ENCODE data around the gene RRAS2.

The RRAS2 gene

DNA sequence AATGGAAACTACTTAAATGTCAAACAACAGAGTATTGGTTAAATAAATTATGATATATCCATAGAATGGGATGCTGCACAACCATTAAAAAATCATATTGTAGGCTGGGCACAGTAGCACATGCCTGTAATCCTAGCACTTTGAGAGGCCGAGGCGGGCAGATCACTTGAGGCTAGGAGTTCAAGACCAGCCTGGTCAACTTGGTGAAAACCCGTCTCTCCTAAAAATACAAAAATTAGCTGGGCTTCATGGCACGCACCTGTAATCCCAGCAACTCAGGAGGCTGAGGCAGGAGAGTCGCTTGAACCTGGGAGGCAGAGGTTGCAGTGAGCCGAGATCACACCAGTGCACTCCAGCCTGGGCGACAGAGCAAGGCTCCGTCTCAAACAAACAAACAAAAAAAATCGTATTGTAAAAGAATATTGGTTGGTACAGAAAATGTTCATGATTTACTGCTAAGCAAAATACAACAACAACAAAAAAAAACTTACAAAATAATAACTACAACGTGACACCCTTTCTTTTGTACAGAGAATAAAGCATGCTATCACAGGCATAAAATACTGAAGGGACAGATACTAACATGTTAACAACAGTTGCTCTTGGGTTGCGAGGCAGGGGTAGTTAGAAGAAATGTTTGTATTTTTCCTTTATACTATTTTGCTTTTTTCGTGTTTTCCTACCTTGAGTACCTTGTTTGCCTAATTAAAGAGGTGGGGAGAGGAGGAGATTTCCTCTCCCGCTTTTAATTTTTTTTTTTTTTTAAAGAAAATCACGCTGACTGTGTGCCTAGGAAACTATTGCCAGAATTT lies 21.3 kb upstream of the RRAS2 start:
- no peaks in the 10 kb centered on the region for H3K9me3 ChIP-seq (ENCODE audit: control insufficient read depth, insufficient read depth, low read length)
- H3K9ac ChIP-seq (ENCODE audit: low read depth, low read length): peak overlapping the region; percentile 68
- H3K36me3 ChIP-seq (ENCODE audit: insufficient read depth, low read length): no peaks in the 10 kb centered on the region
- no peaks in the 10 kb centered on the region for H3K4me1 ChIP-seq (ENCODE audit: insufficient read depth, low read length)

DNA sequence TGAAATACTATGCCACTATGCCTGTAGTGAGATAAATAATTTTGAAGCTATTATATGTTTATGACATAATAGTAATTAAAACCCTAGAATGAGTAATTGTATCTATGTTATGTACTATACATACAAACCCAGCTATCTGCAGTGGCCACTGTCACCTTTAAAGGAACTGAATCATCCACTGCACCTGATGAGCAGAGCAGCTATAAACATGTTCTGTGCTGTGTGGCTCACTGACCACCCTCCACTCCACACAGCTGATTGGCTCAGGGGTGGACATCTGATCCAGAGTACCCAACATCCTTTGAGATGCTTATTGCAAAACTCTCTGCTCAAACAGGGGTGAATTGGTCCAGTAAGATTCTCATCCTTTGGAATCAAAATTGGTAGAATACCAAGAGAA lies 19.2 kb upstream of the RRAS2 start:
- Histone ChIP-seq H3K36me3 (ENCODE audit: insufficient read depth, low read length) (no peaks in the 10 kb centered on the region), H3K9ac (ENCODE audit: low read depth, low read length) (no peak overlapping the region), H3K4me1 (ENCODE audit: insufficient read depth, low read length) (no peaks in the 10 kb centered on the region), H3K9me3 (ENCODE audit: control insufficient read depth, insufficient read depth, low read length) (no peaks in the 10 kb centered on the region)

DNA sequence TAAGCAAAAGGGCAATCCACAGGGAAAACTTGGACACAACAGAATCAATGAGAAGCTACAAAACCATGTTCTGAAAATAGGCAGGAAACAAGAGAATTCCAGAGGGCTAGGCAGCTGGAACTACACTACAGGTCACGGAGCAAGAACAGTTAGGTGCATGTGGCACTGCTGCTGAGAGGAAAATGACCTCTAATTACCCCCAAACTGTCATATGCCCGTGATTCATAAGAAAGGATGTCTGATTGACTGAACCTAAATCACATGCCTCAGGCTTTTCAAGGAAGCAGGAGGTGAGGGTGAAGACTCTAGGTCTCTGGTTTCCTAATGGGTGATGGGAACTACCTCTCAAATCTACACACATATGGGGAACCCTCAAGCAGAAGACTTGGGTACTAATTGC lies 17.9 kb upstream of the RRAS2 start:
- H3K36me3 ChIP-seq (ENCODE audit: insufficient read depth, low read length): no peaks in the 10 kb centered on the region

DNA sequence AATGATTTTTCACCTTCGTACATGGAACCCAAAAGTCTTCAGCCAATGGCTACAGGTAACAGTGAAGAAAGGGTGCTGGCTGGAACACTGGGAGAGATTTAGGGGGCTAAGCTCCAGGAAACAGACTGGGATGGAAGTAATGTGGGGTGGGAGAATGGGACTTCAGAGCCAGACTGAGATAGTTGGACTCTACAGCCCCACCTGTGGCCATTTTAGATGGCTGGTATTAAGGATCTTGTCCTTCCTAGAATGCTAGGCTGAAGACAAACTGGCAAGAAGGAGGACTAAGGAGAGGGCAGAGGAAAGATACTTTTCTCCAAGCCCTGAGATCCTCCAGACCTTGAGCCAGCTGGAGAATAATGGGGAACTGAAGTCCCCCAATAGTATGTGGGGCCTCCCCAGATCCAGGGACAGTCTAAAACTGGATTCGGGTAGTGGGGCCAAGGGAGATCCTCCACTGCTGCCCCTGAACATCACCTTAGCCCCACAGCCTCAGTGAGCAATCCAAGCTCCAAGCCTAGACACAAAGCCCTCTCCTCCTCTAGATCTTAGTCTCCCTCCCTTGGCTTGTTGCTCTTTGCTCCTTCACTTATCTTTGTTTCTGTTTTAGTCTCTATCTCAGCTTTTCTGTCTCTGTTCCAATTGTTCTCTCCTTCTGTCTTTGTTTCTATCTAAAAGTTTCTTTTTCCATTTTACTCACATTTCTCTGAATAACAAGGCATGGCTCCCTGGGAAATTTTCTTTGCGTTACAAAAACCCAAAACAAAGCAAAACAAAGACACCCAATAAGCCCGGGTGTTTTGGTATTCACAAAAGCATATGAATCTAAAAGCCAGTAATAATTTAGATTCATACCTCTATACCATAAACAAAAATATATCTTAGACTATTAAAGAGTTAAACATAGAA lies 16.2 kb upstream of the RRAS2 start:
- peaks cover 5% of the 10 kb centered on the region; the same call in 1 of the 2 replicates for H3K4me1 ChIP-seq (ENCODE audit: insufficient read depth, low read length)
- H3K36me3 ChIP-seq (ENCODE audit: insufficient read depth, low read length): no peaks in the 10 kb centered on the region
- H3K9ac ChIP-seq (ENCODE audit: low read depth, low read length): no peak overlapping the region
- no peaks in the 10 kb centered on the region for H3K9me3 ChIP-seq (ENCODE audit: control insufficient read depth, insufficient read depth, low read length)

More for the DNA sequence above, 17.9 kb upstream of the RRAS2 start:
- H3K4me1 ChIP-seq (ENCODE audit: insufficient read depth, low read length): no peaks in the 10 kb centered on the region
- no peak overlapping the region for H3K9ac ChIP-seq (ENCODE audit: low read depth, low read length)
- no peaks in the 10 kb centered on the region for H3K9me3 ChIP-seq (ENCODE audit: control insufficient read depth, insufficient read depth, low read length)

DNA sequence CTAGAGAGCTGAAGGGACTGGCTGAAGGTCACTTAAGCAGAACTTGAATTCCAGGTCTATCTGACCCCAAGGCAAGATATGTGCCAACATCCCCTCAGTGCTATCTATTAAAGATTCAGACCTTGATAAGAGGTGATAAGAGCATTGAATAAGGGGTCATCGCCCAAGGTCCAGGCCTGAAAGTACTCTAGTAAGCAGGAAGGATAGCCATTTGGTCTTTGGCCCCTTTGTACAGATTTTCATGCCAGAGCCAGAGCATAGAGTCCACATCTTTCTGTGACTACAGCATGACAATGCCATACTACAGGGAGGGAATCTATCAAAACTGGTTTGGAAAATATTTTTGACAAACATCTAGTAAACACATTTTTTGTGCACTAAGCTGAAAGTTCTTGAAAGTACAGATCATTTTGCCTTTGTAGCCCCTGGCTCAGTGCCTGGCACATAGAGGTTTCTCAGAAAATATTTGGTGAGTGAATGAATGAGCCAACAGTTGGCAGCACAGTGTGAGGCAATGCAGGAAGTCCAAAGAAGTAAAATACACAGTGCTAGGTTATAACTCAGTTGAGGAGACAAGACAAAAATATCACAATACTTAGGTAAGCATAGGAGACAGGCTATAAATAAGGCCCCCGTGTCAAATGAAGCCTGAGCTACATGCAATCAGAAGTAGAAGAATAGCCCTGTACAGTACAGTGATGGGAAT lies 15.1 kb upstream of the RRAS2 start:
- Histone ChIP-seq H3K36me3 (ENCODE audit: insufficient read depth, low read length) (no peaks in the 10 kb centered on the region), H3K4me1 (ENCODE audit: insufficient read depth, low read length) (peaks cover 5% of the 10 kb centered on the region; the same call in 1 of the 2 replicates), H3K9ac (ENCODE audit: low read depth, low read length) (no peak overlapping the region), H3K9me3 (ENCODE audit: control insufficient read depth, insufficient read depth, low read length) (no peaks in the 10 kb centered on the region)

DNA sequence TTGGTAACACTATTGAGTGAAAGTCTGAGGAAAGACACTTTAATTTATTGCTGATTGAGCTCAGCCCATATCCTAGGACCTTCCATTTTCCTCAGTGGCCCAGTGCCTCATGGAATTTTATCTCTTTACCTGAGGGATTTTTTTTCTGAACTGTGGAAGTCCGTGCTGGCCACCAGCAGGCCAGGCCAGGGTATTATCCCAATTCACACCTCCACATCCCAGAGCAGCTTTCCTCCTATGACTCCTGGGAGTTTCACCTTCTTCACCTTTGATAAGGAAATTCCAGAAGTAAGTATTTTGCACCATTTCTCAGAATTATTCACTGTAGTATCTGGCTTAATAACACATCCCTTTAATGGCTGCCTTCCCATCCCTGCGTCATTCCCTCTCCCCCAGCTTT lies 13.0 kb upstream of the RRAS2 start:
- Histone ChIP-seq H3K9ac (ENCODE audit: low read depth, low read length) (no peak overlapping the region), H3K9me3 (ENCODE audit: control insufficient read depth, insufficient read depth, low read length) (no peaks in the 10 kb centered on the region), H3K4me1 (ENCODE audit: insufficient read depth, low read length) (peaks cover 5% of the 10 kb centered on the region; the same call in 1 of the 2 replicates), H3K36me3 (ENCODE audit: insufficient read depth, low read length) (no peaks in the 10 kb centered on the region)

DNA sequence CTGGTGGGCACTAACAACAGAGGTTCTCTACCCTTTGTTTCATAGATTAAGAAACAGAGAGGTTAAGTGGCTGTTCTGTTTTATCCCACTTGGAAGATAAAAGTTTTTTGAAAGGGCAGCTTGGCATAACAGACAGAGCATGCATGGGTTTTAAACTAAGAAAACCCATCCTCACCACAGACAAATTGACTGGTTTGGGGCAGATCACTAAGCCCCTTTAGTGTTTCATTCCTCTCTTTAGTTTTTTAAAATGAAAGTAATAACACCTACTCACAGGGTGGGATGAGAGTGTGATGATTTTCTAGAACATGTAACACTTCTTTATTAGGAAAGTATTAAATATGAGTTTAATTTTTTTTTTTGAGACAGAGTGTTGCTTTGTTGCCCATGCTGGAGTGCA lies 12.3 kb upstream of the RRAS2 start:
- no peaks in the 10 kb centered on the region for H3K9me3 ChIP-seq (ENCODE audit: control insufficient read depth, insufficient read depth, low read length)
- H3K9ac ChIP-seq (ENCODE audit: low read depth, low read length): no peak overlapping the region
- H3K4me1 ChIP-seq (ENCODE audit: insufficient read depth, low read length): peaks cover 5% of the 10 kb centered on the region; the same call in 1 of the 2 replicates
- no peaks in the 10 kb centered on the region for H3K36me3 ChIP-seq (ENCODE audit: insufficient read depth, low read length)

DNA sequence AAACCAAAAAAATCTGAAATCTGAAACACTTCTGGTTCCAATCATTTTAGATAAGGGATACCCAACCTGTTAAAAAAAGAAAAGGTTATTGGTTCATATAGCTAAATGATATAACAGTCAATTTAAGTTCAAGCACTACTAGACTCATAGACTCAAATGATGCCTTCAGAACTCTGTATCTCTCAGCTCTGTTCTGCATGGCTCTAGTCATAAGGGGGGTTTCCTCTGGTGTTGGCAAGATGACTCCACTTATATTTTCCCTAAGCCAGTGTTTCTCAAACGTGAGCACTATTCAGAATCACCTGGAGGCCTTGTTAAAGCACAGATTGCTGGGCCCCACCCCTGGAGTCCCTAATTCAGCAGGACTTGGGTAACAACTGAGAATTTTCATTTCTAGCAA lies 11.5 kb upstream of the RRAS2 start:
- Histone ChIP-seq H3K9me3 (ENCODE audit: control insufficient read depth, insufficient read depth, low read length) (no peaks in the 10 kb centered on the region), H3K36me3 (ENCODE audit: insufficient read depth, low read length) (no peaks in the 10 kb centered on the region), H3K9ac (ENCODE audit: low read depth, low read length) (no peak overlapping the region), H3K4me1 (ENCODE audit: insufficient read depth, low read length) (peaks cover 5% of the 10 kb centered on the region; the same call in 1 of the 2 replicates)

DNA sequence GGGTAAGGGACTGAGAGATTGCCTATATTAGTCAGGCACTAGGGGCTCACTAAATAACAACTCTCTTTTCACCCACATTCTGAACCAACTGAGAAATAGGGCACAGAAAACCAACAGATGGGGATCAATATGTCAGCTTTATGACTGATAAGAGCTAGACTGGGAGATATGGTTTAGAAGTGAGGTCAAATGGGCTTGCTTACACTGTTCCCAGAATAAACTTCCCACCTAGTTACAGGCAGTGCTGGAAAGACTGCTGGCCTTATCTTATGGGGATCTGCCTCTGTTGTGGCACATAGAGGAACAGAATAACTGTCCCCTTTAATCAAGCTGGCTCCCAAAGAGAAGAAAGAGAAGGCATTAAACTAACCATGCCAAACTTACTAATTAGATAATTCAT lies 10.6 kb upstream of the RRAS2 start:
- no peaks in the 10 kb centered on the region for H3K36me3 ChIP-seq (ENCODE audit: insufficient read depth, low read length)
- peaks cover 5% of the 10 kb centered on the region; the same call in 1 of the 2 replicates for H3K4me1 ChIP-seq (ENCODE audit: insufficient read depth, low read length)
- no peaks in the 10 kb centered on the region for H3K9me3 ChIP-seq (ENCODE audit: control insufficient read depth, insufficient read depth, low read length)
- H3K9ac ChIP-seq (ENCODE audit: low read depth, low read length): no peak overlapping the region

DNA sequence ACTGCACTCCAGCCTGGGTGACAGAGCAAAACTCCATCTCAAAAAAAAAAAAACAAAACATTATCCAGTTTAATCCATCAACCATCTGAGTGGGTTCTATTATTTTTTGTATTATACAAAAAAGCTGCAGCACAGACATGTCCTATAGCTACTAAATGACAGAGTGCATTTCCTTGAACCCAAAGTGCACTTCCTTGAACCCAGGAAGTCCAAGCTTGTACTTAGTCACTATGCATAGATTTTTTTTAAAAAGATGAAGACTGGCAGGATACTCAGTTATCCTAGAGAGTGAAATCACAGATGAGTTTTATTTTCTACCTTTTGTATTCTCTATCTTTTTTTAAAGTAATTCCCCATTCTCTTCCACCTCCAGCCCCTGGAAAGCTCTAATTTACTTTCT lies 8.0 kb upstream of the RRAS2 start:
- Histone ChIP-seq H3K4me1 (ENCODE audit: insufficient read depth, low read length) (peaks cover 5% of the 10 kb centered on the region), H3K9ac (ENCODE audit: low read depth, low read length) (no peak overlapping the region), H3K36me3 (ENCODE audit: insufficient read depth, low read length) (no peaks in the 10 kb centered on the region), H3K9me3 (ENCODE audit: control insufficient read depth, insufficient read depth, low read length) (no peaks in the 10 kb centered on the region)

DNA sequence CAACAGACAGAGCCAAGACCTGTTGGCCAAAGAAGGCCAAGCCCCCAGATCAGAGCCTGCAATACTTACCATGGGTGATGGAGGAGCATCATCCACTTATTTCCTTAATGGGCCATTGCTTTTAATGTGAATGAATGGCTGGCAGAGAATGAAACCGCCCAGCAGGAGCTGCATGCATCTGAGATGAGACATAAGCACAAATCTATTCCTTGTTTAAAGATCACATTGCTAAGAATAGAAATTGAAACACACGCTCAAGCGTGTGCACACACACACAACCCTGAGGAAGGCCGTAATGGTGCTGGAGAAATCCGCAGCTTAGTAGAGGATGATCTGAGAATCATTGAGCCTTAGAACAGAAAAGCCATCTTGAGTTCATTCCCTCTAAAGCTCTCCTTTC lies 5.3 kb upstream of the RRAS2 start:
- no peaks in the 10 kb centered on the region for H3K9me3 ChIP-seq (ENCODE audit: control insufficient read depth, insufficient read depth, low read length)
- H3K9ac ChIP-seq (ENCODE audit: low read depth, low read length): no peak overlapping the region
- H3K36me3 ChIP-seq (ENCODE audit: insufficient read depth, low read length): no peaks in the 10 kb centered on the region

DNA sequence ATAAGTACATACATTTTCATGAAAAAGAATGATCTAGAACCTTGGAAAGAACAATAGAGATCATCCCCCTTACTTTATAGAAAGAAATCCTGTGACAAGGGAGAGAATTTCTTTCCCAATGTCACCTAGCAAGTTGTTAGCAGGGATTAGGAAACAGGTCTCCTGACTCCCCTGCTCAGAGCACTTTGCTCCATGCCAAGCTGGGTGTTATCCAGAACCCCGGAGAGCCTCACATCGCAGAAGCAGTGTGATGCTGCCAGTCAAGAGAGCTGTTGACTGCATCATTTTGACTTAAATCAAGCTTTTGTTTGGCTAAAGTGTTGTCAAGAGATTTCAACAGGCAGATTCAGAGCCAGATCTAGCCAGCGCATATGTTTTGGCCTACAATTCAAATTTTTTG lies 3.6 kb upstream of the RRAS2 start:
- H3K4me1 ChIP-seq (ENCODE audit: insufficient read depth, low read length): no peaks in the 10 kb centered on the region; the same call in 1 of the 2 replicates
- no peak overlapping the region for H3K9ac ChIP-seq (ENCODE audit: low read depth, low read length)
- no peaks in the 10 kb centered on the region for H3K9me3 ChIP-seq (ENCODE audit: control insufficient read depth, insufficient read depth, low read length)
- H3K36me3 ChIP-seq (ENCODE audit: insufficient read depth, low read length): no peaks in the 10 kb centered on the region

More for the DNA sequence above, 5.3 kb upstream of the RRAS2 start:
- H3K4me1 ChIP-seq (ENCODE audit: insufficient read depth, low read length): no peaks in the 10 kb centered on the region; the same call in 1 of the 2 replicates

DNA sequence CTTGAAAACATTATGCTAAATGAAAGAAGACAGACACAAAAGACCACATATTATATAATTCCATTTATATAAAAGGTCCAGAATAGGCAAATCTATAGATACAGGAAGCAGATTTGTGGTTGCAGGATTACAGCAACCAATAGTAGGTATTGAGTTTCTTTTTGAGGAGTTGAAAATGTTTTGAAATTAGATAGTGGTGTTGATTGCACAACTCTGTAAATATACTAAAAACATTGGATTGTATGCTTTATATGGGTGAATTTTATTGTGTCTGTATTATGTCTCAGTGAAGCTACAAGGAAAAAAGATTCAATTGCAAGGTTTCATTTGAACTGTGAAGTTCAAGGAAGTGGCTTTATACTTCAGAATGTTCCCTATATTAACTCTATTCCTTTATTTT lies 3.0 kb upstream of the RRAS2 start:
- Histone ChIP-seq H3K9me3 (ENCODE audit: control insufficient read depth, insufficient read depth, low read length) (no peaks in the 10 kb centered on the region), H3K9ac (ENCODE audit: low read depth, low read length) (no peak overlapping the region), H3K4me1 (ENCODE audit: insufficient read depth, low read length) (no peaks in the 10 kb centered on the region; the same call in 1 of the 2 replicates), H3K36me3 (ENCODE audit: insufficient read depth, low read length) (no peaks in the 10 kb centered on the region)

DNA sequence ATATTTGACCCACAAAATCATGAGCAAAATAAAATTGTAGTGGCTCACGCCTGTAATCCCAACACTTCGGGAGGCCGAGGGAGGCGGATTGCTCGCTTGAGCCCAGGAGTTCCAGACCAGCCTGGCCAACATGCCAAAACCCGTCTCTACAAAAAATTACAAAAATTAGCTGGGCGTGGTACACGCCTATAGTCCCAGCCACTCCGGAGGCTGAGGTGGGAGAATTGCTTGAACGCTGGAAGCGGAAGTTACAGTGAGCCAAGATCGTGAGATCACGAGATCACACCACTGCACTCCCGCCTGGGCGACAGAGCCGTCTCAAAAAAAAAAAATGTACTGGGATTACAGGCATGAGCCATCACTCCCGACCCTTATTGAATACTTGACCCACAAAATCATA lies 2.0 kb upstream of the RRAS2 start:
- no peak overlapping the region for H3K9ac ChIP-seq (ENCODE audit: low read depth, low read length)
- H3K36me3 ChIP-seq (ENCODE audit: insufficient read depth, low read length): no peaks in the 10 kb centered on the region
- peaks cover 4% of the 10 kb centered on the region; the same call in 1 of the 2 replicates for H3K4me1 ChIP-seq (ENCODE audit: insufficient read depth, low read length)
- H3K9me3 ChIP-seq (ENCODE audit: control insufficient read depth, insufficient read depth, low read length): no peaks in the 10 kb centered on the region
